Measurements from ENCODE around the gene MARK1.
A peak's percentile ranks its signal among the peaks of the same experiment; 100 is the strongest.
"Not testable (repeated sequence)": the region's sequence is repeated elsewhere in the genome, so short reads cannot be mapped to it uniquely, and the experiment has no call there.

Gene MARK1

GRCh38 chr1:220680085-220680687 is 152.2 kb downstream of the MARK1 start:
- H3K27ac ChIP-seq (ENCODE audit: low read length), result no peak overlapping the region
- H2AFZ ChIP-seq (ENCODE audit: low read length), result no peak overlapping the region
- no peaks in the 10 kb centered on the region for H3F3A ChIP-seq (ENCODE audit: insufficient read depth, low read length)
- peak; percentile 57 for DNase-seq
- H4K20me1 ChIP-seq (ENCODE audit: insufficient read depth, low read length), result no peaks in the 10 kb centered on the region
- H3K9me2 ChIP-seq (replicated peaks; ENCODE audit: insufficient read depth, low read length), result no peaks in the 10 kb centered on the region
- no peak overlapping the region for H3K4me3 ChIP-seq (ENCODE audit: low read length)
- TF ChIP-seq EZH2phosphoT487 (IDR thresholded peaks at IDR 0.05; ENCODE audit: low read length), result no peak
- no peak for TF ChIP-seq EZH2 (optimal IDR thresholded peaks at IDR 0.05; ENCODE audit: low read depth, low read length)
- TF ChIP-seq, protein P1, sequence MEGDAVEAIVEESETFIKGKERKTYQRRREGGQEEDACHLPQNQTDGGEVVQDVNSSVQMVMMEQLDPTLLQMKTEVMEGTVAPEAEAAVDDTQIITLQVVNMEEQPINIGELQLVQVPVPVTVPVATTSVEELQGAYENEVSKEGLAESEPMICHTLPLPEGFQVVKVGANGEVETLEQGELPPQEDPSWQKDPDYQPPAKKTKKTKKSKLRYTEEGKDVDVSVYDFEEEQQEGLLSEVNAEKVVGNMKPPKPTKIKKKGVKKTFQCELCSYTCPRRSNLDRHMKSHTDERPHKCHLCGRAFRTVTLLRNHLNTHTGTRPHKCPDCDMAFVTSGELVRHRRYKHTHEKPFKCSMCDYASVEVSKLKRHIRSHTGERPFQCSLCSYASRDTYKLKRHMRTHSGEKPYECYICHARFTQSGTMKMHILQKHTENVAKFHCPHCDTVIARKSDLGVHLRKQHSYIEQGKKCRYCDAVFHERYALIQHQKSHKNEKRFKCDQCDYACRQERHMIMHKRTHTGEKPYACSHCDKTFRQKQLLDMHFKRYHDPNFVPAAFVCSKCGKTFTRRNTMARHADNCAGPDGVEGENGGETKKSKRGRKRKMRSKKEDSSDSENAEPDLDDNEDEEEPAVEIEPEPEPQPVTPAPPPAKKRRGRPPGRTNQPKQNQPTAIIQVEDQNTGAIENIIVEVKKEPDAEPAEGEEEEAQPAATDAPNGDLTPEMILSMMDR (IDR thresholded peaks at IDR 0.05; ENCODE audit: low read length), result peak; percentile 74
- H3K4me2 ChIP-seq (ENCODE audit: low read depth, low read length), result no peak overlapping the region
- no peaks in the 10 kb centered on the region for H3K79me2 ChIP-seq (ENCODE audit: low read length)
- H3K4me1 ChIP-seq (ENCODE audit: low read length), result no peaks in the 10 kb centered on the region
- H3K36me3 ChIP-seq (replicated peaks; ENCODE audit: insufficient read depth, low read length), result no peaks in the 10 kb centered on the region
- H3K27me3 ChIP-seq (replicated peaks; ENCODE audit: insufficient read depth, low read length), result no peaks in the 10 kb centered on the region
- no peaks in the 10 kb centered on the region for H3K9me3 ChIP-seq (replicated peaks; ENCODE audit: insufficient read depth, low read length)
- no peak overlapping the region for H3K9ac ChIP-seq (ENCODE audit: low read length)

DNA sequence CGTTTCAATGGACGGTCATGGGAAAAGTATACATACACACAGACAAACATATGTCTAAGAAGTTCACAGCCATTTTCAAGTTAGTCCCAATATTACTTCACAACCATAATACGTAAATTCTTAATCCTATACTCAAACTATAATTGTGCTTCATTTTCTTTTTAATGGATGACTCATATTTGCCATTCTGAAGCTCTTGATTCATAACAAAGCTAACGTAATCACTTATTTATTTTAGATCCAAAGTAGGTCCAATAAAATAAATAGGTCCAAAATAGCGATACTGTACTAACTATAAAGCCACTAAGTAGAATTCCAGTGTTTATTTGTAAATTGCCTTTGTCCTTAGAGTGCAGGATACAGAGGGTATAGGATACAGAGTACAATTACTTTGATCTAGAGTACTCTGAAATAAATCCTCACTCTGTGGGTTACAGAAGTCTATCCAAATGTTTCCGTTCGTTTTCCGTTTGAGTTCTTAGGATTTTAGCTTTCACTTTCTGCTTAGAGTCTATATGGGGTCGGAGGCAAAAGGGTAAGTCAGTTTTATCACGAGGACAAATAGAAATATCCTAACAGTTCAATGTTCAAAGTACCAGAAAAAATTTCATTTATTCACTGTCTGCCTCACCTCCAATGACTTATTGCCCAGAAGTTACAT is 153.4 kb downstream of the MARK1 start:
- Histone ChIP-seq H3K4me3 (ENCODE audit: low read length) (no peak overlapping the region), H3K9me2 (replicated peaks; ENCODE audit: insufficient read depth, low read length) (no peaks in the 10 kb centered on the region), H3F3A (ENCODE audit: insufficient read depth, low read length) (no peaks in the 10 kb centered on the region), H3K27ac (ENCODE audit: low read length) (no peak overlapping the region), H3K27me3 (replicated peaks; ENCODE audit: insufficient read depth, low read length) (no peaks in the 10 kb centered on the region), H2AFZ (ENCODE audit: low read length) (no peak overlapping the region), H3K36me3 (replicated peaks; ENCODE audit: insufficient read depth, low read length) (no peaks in the 10 kb centered on the region), H3K4me2 (ENCODE audit: low read depth, low read length) (no peak overlapping the region), H3K79me2 (ENCODE audit: low read length) (no peaks in the 10 kb centered on the region), H3K9me3 (replicated peaks; ENCODE audit: insufficient read depth, low read length) (no peaks in the 10 kb centered on the region), H4K20me1 (ENCODE audit: insufficient read depth, low read length) (no peaks in the 10 kb centered on the region), H3K4me1 (ENCODE audit: low read length) (no peaks in the 10 kb centered on the region), H3K9ac (ENCODE audit: low read length) (no peak overlapping the region)
- TF ChIP-seq EZH2 (optimal IDR thresholded peaks at IDR 0.05; ENCODE audit: low read depth, low read length), result no peak
- TF ChIP-seq EZH2phosphoT487 (IDR thresholded peaks at IDR 0.05; ENCODE audit: low read length), result no peak
- TF ChIP-seq, protein P1 (IDR thresholded peaks at IDR 0.05; ENCODE audit: low read length), result no peak
- no peak for DNase-seq

DNA sequence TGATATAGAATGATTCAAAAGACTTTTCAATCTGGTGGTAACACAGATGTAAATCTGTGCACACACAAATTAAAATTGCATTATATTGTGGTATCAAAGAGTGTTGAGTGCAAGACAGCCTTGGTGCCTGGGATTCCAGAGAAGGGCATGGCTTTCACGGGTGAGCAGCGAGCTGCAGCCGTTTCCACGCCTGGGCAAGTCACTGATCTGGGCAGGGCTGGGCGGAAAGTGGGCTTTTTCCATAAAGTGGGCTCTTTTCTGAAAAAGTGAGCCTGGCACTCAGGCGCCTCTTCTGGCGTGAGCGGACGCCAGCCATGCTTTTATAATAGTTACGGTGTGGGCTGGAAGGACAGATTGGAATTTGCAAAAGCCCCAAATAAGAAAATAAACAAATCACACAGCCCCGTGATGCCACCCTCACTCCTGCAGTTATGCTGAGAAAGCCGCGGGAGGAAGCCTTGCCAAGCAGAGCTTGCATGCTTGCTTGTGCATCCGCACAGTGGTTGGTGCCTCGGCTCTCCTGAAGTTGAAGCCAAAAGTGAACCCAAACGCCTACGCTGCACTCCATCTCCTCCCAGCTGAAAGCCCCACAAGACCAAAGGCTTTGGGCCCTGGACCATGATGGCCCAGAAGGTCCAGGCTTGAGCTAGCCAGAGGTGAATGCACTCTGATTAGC is 155.1 kb downstream of the MARK1 start:
- TF ChIP-seq, protein P1 (IDR thresholded peaks at IDR 0.05; ENCODE audit: low read length), result no peak
- TF ChIP-seq EZH2phosphoT487 (IDR thresholded peaks at IDR 0.05; ENCODE audit: low read length), result no peak
- TF ChIP-seq EZH2 (optimal IDR thresholded peaks at IDR 0.05; ENCODE audit: low read depth, low read length), result no peak
- Histone ChIP-seq H2AFZ (ENCODE audit: low read length) (no peak overlapping the region), H4K20me1 (ENCODE audit: insufficient read depth, low read length) (no peaks in the 10 kb centered on the region), H3K36me3 (replicated peaks; ENCODE audit: insufficient read depth, low read length) (no peaks in the 10 kb centered on the region), H3K27ac (ENCODE audit: low read length) (no peak overlapping the region), H3K4me3 (ENCODE audit: low read length) (no peak overlapping the region), H3K4me2 (ENCODE audit: low read depth, low read length) (no peak overlapping the region), H3K9me3 (replicated peaks; ENCODE audit: insufficient read depth, low read length) (no peaks in the 10 kb centered on the region), H3F3A (ENCODE audit: insufficient read depth, low read length) (no peaks in the 10 kb centered on the region), H3K4me1 (ENCODE audit: low read length) (no peaks in the 10 kb centered on the region), H3K9me2 (replicated peaks; ENCODE audit: insufficient read depth, low read length) (no peaks in the 10 kb centered on the region), H3K79me2 (ENCODE audit: low read length) (no peaks in the 10 kb centered on the region), H3K27me3 (replicated peaks; ENCODE audit: insufficient read depth, low read length) (no peaks in the 10 kb centered on the region), H3K9ac (ENCODE audit: low read length) (no peak overlapping the region)
- DNase-seq, result no peak

- not testable (repeated sequence) for H4K20me1 ChIP-seq (ENCODE audit: insufficient read depth, low read length); H3K27me3 ChIP-seq (replicated peaks; ENCODE audit: insufficient read depth, low read length); H3K4me1 ChIP-seq (ENCODE audit: low read length); H3K4me2 ChIP-seq (ENCODE audit: low read depth, low read length); H3K9ac ChIP-seq (ENCODE audit: low read length); H3K9me2 ChIP-seq (replicated peaks; ENCODE audit: insufficient read depth, low read length); H2AFZ ChIP-seq (ENCODE audit: low read length); DNase-seq; H3K79me2 ChIP-seq (ENCODE audit: low read length); H3K4me3 ChIP-seq (ENCODE audit: low read length); H3K9me3 ChIP-seq (replicated peaks; ENCODE audit: insufficient read depth, low read length); H3K27ac ChIP-seq (ENCODE audit: low read length); H3F3A ChIP-seq (ENCODE audit: insufficient read depth, low read length); H3K36me3 ChIP-seq (replicated peaks; ENCODE audit: insufficient read depth, low read length)
Observed at GRCh38 chr1:220683716-220684115, 155.8 kb downstream of the MARK1 start.
